ENCODE data around the gene PDCD7.

GRCh38 chr15:65102912-65103311, 30.7 kb downstream of the PDCD7 start:
- TF ChIP-seq EZH2 (IDR thresholded peaks at IDR 0.05; ENCODE audit: low read length, unreplicated experiment) (no peak), CTCF (conservative IDR thresholded peaks at IDR 0.05; ENCODE audit: low read depth, low read length) (no peak), EZH2phosphoT487 (IDR thresholded peaks at IDR 0.05; ENCODE audit: borderline replicate concordance, low read length) (no peak)
